Brain pericyte (primary cell): ENCODE results near the gene ZNF683.
"Not testable (repeated sequence)": the region's sequence is repeated elsewhere in the genome, so short reads cannot be mapped to it uniquely, and the experiment has no call there.

Experiments used
- DNase-seq: peaks from one replicate; pipeline ENCODE4 v3.0.0-alpha.2; 2012; ENCODE audit warnings: low read depth, low spot score

The ZNF683 gene

GRCh38 chr1:26385063-26385462 is 12.5 kb upstream of the ZNF683 start:
- not testable (repeated sequence) for DNase-seq

GRCh38 chr1:26384076-26384475 is 11.5 kb upstream of the ZNF683 start:
- no peak for DNase-seq

DNA sequence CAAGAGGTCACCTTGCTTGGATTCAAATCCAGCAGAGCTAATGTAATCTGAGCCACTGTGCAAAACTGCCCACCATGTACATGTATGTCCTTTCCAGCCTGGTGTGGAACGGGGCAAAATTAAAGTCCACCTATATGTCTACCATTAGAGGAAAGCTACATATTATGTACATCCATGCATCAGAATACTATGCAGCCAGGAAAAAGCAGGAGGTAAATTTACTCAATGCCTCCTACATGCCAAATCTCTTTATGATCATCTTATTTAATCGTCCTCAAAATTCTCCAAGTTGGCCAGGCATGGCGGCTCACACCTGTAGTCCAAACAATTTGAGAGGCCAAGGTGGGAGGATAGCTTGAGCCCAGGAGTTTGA is 6.3 kb upstream of the ZNF683 start:
- no peak for DNase-seq

GRCh38 chr1:26378088-26378878 is 5.7 kb upstream of the ZNF683 start:
- peak; percentile 21 for DNase-seq

- no peak for DNase-seq
Measured at GRCh38 chr1:26376050-26376449, 3.5 kb upstream of the ZNF683 start.

- no peak for DNase-seq
Measured at GRCh38 chr1:26375081-26375480, 2.5 kb upstream of the ZNF683 start.

DNA sequence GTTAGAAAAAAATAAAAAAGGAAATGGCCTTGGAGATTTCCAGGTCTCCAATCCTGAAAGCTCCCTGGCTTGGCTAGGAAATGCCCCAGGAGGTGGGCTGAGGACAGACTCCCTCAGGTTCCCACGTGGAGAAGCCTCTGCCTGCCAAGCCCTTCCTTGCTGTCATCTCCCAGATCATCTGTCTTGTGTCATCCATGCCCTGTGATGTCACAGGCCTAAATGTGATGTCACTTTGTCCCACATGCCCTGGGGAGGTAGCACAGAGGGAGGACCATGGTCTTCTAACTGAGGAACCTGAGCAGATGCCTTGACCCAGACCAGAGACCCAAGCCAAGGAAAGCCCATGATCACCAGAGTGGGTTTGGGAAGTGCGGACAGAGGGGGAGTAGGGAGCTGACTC is 1.8 kb upstream of the ZNF683 start:
- DNase-seq: not testable (repeated sequence)

GRCh38 chr1:26373789-26374188 is 1.2 kb upstream of the ZNF683 start:
- DNase-seq: no peak

- no peak for DNase-seq
Measured at GRCh38 chr1:26373281-26373680, 731 bp upstream of the ZNF683 start.

DNA sequence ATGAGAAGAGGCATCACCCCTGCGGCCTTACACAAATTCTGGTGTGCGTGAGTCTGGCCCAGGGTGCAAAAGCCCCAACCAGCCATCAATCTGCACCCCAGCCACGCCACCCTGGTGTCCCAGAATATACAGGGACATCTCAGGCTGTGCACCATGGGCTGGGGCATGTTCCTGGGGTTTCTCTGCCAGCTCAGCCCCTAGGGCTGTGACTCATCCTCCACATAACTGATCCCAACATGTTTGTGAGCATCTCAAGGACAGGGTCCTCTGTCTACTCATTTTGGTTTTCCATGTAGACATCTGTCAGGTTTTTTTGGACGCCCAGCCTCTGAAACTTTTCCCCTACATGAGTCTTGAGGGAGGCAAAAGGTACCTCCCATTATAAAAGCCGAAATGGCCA is 511 bp downstream of the ZNF683 start:
- no peak for DNase-seq

DNA sequence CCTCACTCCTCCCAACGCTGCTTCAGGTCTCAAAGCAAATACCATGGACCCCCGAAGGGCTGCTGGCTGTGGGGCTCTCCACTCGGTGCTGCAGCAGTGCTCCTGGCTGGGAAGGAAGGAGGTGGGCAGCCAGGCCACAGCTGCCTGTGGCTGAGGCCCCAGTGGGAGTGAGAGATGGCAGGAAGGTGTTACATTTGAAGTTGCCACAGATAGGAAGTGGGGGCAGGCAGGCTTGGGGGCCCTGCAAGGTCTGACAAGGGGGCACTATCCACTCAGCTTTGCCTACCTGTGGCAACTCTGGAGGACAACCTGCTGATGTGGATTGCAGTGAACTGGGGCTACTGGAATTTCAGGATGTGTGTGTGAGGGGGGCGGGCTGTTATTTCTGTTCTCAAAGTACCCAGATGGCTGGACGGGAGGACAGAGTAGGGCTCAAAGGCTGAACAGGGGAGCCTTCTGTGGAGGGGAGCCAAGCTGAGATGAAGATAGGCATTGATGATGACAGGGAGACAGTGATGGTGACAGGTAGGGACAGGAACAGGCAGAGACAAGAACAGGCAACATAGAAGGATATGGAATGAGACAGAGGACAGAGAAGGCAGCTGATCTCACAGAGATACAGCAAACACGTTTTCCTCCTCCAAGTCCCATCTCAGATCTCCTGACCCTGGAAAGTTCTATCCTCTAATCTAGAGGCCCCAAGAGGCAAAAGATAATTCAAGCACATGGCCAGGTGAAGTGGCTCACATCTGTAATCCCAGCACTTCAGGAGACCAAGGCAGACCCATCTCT is 1.8 kb downstream of the ZNF683 start:
- no peak for DNase-seq

DNA sequence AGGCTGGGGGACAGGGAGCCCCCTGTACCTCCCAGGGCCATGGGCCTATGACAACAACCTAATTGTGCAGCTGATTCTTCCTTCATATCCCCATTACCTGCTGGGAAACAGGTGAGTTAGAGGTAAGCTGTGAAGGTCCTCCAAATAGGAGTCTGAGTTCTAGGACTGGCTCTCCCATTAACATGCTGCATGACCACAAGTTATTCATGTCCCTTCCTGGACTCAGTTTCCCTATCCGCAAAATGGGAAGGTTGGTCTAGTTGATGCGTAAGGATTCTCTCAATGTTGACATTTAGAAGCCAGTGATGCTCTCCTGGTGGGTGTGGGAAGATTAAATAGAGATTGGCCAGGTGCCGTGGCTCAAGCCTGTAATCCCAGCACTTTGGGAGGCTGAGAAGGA is 4.1 kb downstream of the ZNF683 start:
- no peak for DNase-seq

GRCh38 chr1:26368006-26368405 is 4.5 kb downstream of the ZNF683 start:
- no peak for DNase-seq

GRCh38 chr1:26367441-26367840 is 5.1 kb downstream of the ZNF683 start:
- no peak for DNase-seq

DNA sequence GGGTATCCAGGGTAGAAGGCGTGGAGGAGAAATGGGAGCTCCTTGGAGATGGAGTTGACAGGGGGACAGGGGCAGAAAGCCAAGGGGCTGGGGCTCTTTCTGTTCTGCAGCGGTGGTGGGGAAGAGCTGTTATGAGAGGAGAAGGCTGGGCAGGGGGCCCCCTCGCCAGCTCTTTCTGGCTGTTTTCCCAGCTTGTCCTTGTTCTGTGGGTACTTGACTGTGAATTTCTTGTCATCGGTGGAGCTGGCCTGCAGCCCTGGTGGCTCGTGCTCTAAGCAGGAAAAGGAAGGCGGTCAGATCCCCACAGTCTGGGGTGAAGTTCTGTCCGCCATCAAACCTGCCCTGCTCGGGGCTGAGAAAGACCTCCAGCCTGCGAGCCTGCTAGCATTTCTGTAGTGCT is 7.6 kb downstream of the ZNF683 start:
- DNase-seq: no peak

DNA sequence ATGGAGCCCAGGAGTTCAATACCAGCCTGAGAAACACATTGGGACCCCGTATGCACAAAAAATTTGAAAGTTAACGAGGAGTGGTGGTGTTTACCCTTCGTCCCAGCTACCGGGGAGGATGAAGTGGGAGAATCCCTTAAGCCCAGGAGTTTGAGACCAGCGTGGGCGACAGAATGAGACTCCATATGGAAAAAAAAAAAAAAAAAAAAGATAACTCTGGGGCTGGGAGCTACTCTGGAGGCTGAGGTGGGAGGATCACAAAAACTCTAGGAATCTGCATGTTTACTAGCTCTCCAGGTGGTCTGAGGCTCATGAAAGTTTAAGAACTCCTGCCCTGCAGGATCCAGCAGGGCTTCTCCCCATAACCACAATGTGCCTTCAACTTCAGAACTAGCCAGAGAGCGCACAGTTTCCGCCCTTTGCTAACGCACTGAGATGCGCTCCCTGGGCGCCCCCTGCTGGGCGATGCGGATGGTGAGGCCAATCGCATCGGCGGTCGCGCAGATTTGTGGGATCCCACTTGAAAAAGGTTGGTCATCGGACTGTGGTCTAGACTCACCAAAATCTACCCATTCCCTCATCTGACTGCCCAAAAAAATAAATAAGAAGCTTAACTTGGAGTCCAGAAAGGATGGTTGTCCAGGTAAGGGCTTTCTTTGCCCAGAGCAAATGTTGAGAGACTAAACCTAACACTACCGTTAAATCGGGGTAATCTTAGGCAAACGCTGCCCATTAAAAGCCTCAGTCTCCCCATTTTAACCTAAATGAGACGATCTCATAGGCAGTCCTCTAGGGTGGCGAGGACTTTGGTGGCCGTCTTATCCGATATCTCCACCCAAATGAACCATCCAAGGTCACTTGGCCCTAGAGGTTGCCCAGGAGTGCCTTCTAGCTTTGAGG is 8.8 kb downstream of the ZNF683 start:
- no peak for DNase-seq

- no peak for DNase-seq
Measured at GRCh38 chr1:26362331-26362730, 10.2 kb downstream of the ZNF683 start.

DNA sequence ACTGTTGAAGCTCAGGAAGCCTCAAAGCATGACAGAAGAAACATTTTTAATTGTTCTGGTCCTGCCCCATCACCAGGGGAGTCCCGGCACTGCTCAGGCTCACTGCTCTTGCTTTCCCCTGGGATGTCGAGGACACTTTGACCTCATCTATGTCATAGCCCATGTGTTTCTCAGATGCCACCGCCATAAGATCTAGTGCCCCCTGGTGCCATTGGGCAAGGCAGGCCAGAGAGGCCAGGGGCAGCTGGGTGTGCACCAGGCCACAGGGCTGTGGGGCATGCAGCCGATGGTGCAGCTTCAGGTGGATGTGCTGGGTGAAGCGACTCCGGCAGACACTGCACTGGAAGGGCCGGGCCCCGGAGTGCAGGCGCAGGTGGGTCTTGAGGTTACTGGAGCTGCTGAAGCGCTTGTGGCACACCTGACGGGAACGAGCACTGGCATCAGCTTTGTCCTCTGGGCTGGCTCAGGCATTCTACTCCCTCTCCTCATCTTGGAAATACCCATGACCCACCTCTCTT is 10.9 kb downstream of the ZNF683 start:
- no peak for DNase-seq

GRCh38 chr1:26360807-26361604 is 11.5 kb downstream of the ZNF683 start:
- DNase-seq: no peak

DNA sequence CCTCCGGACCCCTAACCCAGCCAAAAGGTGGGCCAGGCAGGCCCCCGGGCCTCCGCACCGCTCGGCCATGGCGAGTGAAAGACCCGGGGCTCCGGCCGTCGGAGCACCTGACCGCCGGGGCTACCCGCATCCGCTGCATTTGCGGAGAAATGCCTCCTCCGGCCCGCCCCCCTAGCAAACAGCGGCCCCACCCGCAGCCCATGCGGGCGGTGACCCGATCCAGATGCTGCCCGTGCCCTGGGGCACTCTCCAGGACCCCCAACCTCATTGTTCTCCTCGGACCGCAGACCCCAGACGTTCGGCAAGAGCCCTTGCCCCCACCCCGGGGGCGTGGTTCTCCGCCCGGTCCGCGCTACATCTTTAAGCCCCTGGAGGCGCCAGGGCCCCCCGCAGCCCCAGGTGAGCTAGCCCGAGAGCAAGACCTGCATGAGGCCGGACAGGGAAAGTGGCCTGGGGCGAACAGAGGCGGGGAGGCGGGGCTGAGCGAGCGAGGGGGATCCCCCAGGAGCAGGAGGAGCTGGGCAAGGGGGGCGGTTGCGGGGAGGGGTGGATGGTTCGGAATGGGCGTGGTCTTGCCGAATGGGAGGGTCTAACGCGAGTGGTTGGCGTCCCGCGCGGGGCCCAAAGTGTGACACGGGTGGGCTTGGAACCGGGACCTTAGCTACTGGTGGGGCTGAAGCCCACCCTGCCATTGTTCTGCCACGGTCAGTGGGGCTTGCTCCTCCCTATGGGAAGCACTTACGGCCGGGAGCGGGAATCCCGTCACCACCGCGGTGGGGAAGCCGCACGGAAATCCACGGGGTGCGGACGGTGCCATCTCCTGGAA is 12.4 kb downstream of the ZNF683 start:
- no peak for DNase-seq
